Erythroblast (primary cell): ENCODE measurements around the gene SPATS2.

ENCODE experiments used
- GATA1 ChIP-seq: IDR thresholded peaks from 2 replicates; pipeline ENCODE4 v1.6.1; 2011; ENCODE audit warnings: low read depth, mild to moderate bottlenecking, control low read depth, low read length, moderate library complexity
- POLR2A ChIP-seq: IDR thresholded peaks from 2 replicates; pipeline ENCODE4 v1.6.1; 2011; ENCODE audit warnings: mild to moderate bottlenecking, low read length

DNA sequence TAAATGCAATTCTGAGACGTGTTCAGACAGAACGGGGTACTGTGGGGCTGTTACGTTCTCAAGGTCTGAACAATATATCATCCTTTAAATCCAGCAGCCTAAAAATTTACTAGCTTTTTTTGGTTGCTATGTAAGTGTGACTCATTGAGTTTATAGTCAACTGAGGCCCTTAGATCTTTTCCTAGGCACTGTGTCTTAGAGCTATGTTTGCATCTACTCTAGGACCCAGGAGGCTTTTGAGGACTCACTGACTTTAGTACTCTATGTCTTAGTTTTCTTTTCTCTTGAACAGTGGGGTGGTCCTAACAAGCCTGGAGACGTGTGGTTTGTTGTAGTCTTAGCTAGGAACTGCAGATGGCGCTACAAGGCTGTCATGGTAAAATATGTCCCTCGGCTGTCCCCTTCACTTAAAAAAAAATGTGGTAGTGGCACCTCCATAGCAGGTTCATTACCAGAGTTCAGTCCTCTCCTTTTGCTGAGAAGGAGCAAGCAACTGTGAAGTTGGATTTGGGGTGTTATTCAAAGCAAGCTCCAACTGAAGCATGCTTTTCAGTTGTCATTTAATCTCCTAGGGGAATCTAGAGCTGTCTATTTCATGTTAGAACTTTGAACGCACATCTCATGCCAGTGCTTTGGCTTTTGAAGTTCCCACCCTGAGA is 8.7 kb upstream of the SPATS2 start:
- TF ChIP-seq POLR2A: no peak
- no peak for TF ChIP-seq GATA1
